ENCODE measurements around the gene FUBP3. TPM values are rescaled to one million over a fixed set of nuclear protein-coding genes. Genes with fewer than 3 reads are reported as not detected.

FUBP3 gene
- total RNA-seq, 1 donor from 2014 or later, result 55.8 TPM

- H3K36me3 Mint-ChIP-seq (ENCODE audit: low read depth), result peaks cover 30% of the 10 kb centered on the region
- H3K27ac Mint-ChIP-seq, result no peak overlapping the region
- no peaks in the 10 kb centered on the region for H3K9me3 Mint-ChIP-seq
- H3K27me3 Mint-ChIP-seq, result no peaks in the 10 kb centered on the region
- H3K4me3 Mint-ChIP-seq, result no peak overlapping the region
- intact Hi-C loops (cut with micrococcal nuclease), result no loop called here
- H3K4me1 Mint-ChIP-seq, result peaks cover 4% of the 10 kb centered on the region
- no peak for DNase-seq
These were observed 27.7 kb downstream of the FUBP3 start for GRCh38 chr9:130606887-130607600.

DNA sequence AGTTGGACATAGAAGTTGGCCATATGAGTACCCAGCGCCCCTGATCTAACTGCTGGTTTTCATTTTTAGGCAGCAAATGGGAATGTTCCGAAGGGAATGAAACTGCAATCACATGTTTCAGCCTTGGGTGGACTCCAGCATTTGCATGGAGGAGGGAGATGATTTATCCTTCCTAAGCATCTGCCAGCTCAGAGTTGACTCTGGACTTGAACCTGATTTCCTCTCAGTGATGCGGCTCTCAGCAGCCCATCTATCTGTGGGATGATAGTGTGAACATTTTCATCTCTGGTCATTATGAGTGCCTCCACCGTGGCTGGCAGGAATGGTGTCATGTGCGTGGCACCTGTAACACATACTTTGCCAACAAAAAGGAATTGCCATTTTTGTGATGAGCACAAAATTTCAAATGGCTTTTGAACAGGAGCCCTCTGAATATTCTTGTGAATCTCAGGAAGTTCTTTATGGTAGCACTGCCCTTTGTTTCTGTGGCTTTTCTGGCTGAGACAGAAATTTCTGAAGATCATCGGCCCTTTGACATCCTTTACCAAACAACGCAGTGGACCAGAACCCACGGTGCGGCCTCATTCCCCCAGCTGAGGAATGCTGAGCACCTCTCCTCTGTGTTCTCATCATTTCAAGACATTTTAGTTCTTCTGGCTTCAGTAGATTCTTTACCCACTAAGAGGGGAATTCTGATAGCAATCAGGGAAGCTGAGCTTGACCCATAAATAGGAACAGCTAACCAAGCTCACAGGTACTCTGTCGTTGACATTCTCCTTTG, 28.5 kb downstream of the FUBP3 start:
- no peaks in the 10 kb centered on the region for H3K27me3 Mint-ChIP-seq
- intact Hi-C loops (cut with micrococcal nuclease), result no loop called here
- no peak overlapping the region for H3K4me3 Mint-ChIP-seq
- H3K36me3 Mint-ChIP-seq (ENCODE audit: low read depth), result peaks cover 31% of the 10 kb centered on the region
- no peak for DNase-seq
- H3K9me3 Mint-ChIP-seq, result no peaks in the 10 kb centered on the region
- no peak overlapping the region for H3K27ac Mint-ChIP-seq
- H3K4me1 Mint-ChIP-seq, result peaks cover 4% of the 10 kb centered on the region

GRCh38 chr9:130608554-130609134, 29.3 kb downstream of the FUBP3 start:
- no peak overlapping the region for H3K27ac Mint-ChIP-seq
- no peak overlapping the region for H3K4me3 Mint-ChIP-seq
- H3K4me1 Mint-ChIP-seq, result peaks cover 4% of the 10 kb centered on the region
- H3K36me3 Mint-ChIP-seq (ENCODE audit: low read depth), result peaks cover 28% of the 10 kb centered on the region
- intact Hi-C loops (cut with micrococcal nuclease), result no loop called here
- H3K27me3 Mint-ChIP-seq, result no peaks in the 10 kb centered on the region
- H3K9me3 Mint-ChIP-seq, result no peaks in the 10 kb centered on the region
- no peak for DNase-seq

- peaks cover 4% of the 10 kb centered on the region for H3K4me1 Mint-ChIP-seq
- no peak for DNase-seq
- no peak overlapping the region for H3K4me3 Mint-ChIP-seq
- no peaks in the 10 kb centered on the region for H3K9me3 Mint-ChIP-seq
- H3K27ac Mint-ChIP-seq, result no peak overlapping the region
- intact Hi-C loops (cut with micrococcal nuclease), result no loop called here
- H3K27me3 Mint-ChIP-seq, result no peaks in the 10 kb centered on the region
- peaks cover 25% of the 10 kb centered on the region for H3K36me3 Mint-ChIP-seq (ENCODE audit: low read depth)
These were observed 29.8 kb downstream of the FUBP3 start for GRCh38 chr9:130609163-130609562.

GRCh38 chr9:130610862-130611707, 31.7 kb downstream of the FUBP3 start:
- Mint-ChIP-seq H3K4me3 (no peak overlapping the region), H3K27me3 (no peaks in the 10 kb centered on the region), H3K27ac (peak overlapping the region; percentile 41), H3K36me3 (ENCODE audit: low read depth) (peaks cover 38% of the 10 kb centered on the region), H3K4me1 (peaks cover 3% of the 10 kb centered on the region), H3K9me3 (no peaks in the 10 kb centered on the region)
- intact Hi-C loops (cut with micrococcal nuclease), result no loop called here
- DNase-seq, result no peak

DNA sequence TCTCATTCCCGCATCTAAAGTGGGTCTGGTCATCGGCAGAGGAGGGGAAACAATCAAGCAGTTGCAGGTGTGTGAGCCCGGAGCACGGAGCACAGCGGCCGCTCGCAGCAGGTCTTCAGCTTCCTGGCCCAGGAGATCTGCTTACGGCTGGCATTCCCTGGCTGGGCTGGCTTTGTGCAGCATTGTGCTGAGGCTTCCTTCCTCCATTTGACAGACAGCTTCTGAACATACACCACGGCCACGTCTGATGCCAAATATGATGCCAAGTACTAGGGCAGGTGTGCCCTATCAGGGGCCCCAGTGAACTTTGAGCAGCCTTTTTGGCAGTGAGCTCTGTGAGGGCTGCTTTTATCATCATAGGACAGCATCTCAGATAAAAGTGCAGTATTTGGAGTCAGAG, 37.1 kb downstream of the FUBP3 start:
- Mint-ChIP-seq H3K27me3 (no peaks in the 10 kb centered on the region), H3K9me3 (no peaks in the 10 kb centered on the region), H3K4me1 (no peaks in the 10 kb centered on the region), H3K4me3 (no peak overlapping the region), H3K36me3 (ENCODE audit: low read depth) (peaks cover 61% of the 10 kb centered on the region), H3K27ac (no peak overlapping the region)
- no peak for DNase-seq
- intact Hi-C loops (cut with micrococcal nuclease), result no loop called here

DNA sequence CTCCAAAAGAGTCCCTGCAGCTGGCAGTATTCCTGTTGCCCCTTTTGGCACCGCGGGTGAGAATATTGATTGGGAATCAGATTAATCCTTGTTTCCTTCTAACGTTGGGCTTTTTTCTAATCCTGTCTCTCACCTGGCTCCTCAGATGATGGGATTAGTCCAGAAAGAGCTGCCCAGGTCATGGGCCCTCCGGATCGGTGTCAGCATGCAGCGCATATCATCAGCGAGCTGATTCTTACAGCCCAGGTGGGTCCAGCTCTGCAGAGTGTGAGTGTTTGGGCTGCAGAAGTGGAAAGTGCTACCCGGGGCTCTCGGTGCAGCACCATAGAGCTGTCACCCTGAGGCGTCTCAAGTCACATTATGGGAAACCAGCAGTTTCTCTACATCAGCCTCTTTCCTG, 44.1 kb downstream of the FUBP3 start:
- Mint-ChIP-seq H3K4me1 (no peaks in the 10 kb centered on the region), H3K36me3 (ENCODE audit: low read depth) (peaks cover 51% of the 10 kb centered on the region)
- no peak for DNase-seq

GRCh38 chr9:130624154-130624553, 44.8 kb downstream of the FUBP3 start:
- DNase-seq, result no peak
- no peak overlapping the region for H3K27ac Mint-ChIP-seq
- no peaks in the 10 kb centered on the region for H3K27me3 Mint-ChIP-seq
- no peaks in the 10 kb centered on the region for H3K4me1 Mint-ChIP-seq
- no peaks in the 10 kb centered on the region for H3K9me3 Mint-ChIP-seq
- H3K36me3 Mint-ChIP-seq (ENCODE audit: low read depth), result peaks cover 50% of the 10 kb centered on the region
- no peak overlapping the region for H3K4me3 Mint-ChIP-seq
- intact Hi-C loops (cut with micrococcal nuclease), result no loop called here

More for the DNA sequence above, 44.1 kb downstream of the FUBP3 start:
- H3K4me3 Mint-ChIP-seq, result no peak overlapping the region
- intact Hi-C loops (cut with micrococcal nuclease), result no loop called here
- H3K27ac Mint-ChIP-seq, result no peak overlapping the region
- H3K27me3 Mint-ChIP-seq, result no peaks in the 10 kb centered on the region
- no peaks in the 10 kb centered on the region for H3K9me3 Mint-ChIP-seq

DNA sequence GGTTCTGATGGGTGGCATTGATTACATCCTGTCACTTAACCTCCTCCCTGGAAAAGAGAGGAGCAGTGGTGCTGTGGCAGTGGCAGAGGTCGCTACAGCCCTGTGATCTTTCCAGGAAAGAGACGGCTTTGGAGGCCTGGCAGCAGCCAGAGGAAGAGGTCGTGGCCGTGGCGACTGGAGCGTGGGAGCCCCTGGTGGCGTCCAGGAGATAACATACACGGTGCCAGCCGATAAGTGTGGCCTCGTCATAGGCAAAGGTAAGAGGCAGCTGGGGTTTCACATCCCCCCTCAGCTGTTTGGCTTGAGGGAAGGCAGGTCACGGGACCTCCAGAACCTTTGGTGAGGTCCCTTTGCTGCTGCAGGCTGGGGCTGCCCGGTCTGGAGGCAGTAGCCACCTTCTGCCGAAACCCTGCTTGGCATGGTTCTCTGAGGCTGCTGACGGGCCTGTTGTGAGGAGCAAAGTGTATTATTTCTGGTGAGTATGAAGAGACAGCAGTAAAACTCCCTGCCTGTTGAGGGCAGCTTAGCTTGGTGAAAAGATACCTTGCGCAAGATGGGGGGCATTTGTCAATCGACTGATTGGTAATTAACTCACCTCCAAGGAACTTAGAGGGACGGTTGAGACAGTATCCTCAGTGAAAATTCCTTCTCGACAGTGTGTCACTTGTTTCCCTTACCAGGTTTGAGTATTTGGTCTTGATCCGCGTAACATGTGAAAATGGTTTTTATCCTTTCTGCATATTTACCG, 47.0 kb downstream of the FUBP3 start:
- H3K4me1 Mint-ChIP-seq, result no peaks in the 10 kb centered on the region
- intact Hi-C loops (cut with micrococcal nuclease), result no loop called here
- H3K27ac Mint-ChIP-seq, result no peak overlapping the region
- H3K27me3 Mint-ChIP-seq, result no peaks in the 10 kb centered on the region
- H3K9me3 Mint-ChIP-seq, result no peaks in the 10 kb centered on the region
- peaks cover 36% of the 10 kb centered on the region for H3K36me3 Mint-ChIP-seq (ENCODE audit: low read depth)
- no peak for DNase-seq
- H3K4me3 Mint-ChIP-seq, result no peak overlapping the region

GRCh38 chr9:130627051-130627450, 47.7 kb downstream of the FUBP3 start:
- intact Hi-C loops (cut with micrococcal nuclease), result no loop called here
- no peak for DNase-seq
- Mint-ChIP-seq H3K9me3 (no peaks in the 10 kb centered on the region), H3K4me1 (no peaks in the 10 kb centered on the region), H3K36me3 (ENCODE audit: low read depth) (peaks cover 41% of the 10 kb centered on the region), H3K27me3 (no peaks in the 10 kb centered on the region), H3K27ac (no peak overlapping the region), H3K4me3 (no peak overlapping the region)

DNA sequence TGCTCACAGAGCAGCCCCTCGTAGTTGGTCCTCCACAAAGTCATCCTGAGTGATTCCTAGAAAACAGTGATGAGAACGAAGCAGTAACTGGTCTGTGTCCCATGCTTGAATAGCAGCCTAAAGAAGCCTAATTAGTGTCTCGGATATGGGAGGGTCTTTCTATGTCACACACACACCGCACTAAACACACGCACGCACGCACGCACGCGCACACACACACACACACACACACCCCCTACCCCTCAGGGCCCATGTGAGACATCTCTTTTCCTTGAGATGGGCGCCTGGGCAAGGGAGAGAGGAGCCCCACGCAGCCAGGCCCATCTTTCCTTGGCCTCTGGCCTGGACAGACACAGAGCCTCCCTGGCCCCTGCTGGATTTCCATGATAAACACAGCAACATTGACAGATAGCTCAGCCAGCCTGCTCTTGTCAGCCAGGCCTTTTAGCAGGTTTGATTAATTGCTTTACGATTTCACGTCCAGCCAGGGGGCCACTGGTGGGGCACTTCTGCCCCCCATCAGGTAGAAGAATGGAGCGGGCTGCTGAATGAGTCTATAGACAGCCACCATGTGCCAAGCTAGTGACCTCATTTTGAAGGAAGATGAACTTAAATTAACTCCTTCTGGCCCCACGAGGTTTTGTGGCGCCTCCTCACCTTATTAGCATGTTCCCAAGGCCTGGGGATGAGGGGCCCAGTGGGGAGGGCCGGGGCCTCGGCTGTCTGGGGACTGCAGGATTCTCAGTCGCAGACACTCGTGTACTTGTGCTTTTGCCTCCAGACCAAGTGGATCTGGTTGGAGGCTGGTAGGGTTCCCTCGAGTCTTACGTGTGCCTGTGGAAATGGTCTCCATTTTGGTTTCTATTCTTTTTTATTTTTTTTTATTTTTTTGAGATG, 48.8 kb downstream of the FUBP3 start:
- Mint-ChIP-seq H3K36me3 (ENCODE audit: low read depth) (peaks cover 40% of the 10 kb centered on the region), H3K4me3 (no peak overlapping the region), H3K4me1 (no peaks in the 10 kb centered on the region), H3K27ac (no peak overlapping the region), H3K9me3 (no peaks in the 10 kb centered on the region), H3K27me3 (no peaks in the 10 kb centered on the region)
- no peak for DNase-seq
- intact Hi-C loops (cut with micrococcal nuclease), result no loop called here

DNA sequence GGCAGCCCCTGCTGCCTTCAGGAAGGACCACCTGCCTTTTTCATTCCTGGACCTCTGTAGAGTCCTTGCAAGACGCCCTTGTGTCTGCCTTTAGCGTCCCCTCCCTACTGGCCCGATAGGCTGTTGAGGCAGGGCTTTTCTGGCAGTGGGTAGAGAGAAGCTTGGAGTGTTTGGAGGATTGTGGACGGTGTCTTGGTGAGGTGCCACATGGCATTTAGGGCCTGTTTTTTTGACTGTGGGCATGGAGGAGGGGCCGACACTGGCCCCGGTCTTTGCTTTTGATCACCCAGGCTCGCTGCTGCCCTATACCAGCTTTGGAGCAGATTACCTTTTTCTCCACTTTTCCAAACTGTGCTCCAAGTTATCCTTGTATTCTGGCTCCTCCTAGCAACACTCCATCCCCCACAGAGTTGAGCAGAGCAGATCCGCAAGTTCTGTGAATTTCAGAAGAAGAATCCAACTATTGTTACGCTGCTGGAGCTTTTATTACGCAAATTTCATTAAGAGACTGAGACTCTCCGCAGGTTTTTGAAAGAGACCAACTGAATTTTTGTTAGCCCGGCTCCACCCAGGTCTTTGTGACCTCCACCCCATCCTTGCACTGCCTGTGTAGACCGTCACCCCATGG, 50.2 kb downstream of the FUBP3 start:
- intact Hi-C loops (cut with micrococcal nuclease), result no loop called here
- Mint-ChIP-seq H3K27me3 (no peaks in the 10 kb centered on the region), H3K27ac (no peak overlapping the region), H3K4me1 (no peaks in the 10 kb centered on the region), H3K36me3 (ENCODE audit: low read depth) (peaks cover 31% of the 10 kb centered on the region), H3K4me3 (no peak overlapping the region), H3K9me3 (no peaks in the 10 kb centered on the region)
- DNase-seq, result no peak
